Stimulated activated CD4-positive, alpha-beta T cell treated with anti-CD3 and anti-CD28 coated beads, Interleukin-1b, Interleukin-23, amount 100 ng/mL, for 1 hour (primary cell): ENCODE measurements around the gene MAGEA2B.
"Not testable (repeated sequence)": the region's sequence is repeated elsewhere in the genome, so short reads cannot be mapped to it uniquely, and the experiment has no call there.

Experiments used
- DNase-seq, 2 donors: peaks; one replicate each; pipeline ENCODE4 v3.0.0-alpha.2; 2020; ENCODE audit warnings: low read depth in 2 of 2

Gene MAGEA2B

DNA sequence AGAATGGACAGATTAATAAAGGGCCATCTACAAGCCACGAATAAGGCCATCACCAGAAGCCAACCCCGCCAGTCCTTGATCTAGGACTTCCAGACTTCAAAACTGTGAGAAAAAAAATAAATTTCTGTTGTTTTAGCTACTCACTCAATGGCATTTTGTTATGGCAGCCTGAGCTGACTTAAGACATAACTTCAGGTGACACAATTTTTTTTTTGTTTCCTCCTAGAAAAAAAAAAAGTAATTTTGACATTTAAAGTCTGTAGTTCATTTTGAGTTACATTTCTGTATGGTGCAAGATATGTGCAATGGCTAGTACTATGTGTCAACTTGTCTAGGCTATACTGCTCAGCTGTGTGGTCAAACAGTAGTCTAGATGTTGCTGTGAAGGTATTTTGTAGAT is 44.5 kb downstream of the MAGEA2B start, which contains the start of gene CSAG3:
Gene CSAG3 (plus strand): TSS at position 301 of the 400 bp plus-strand sequence.
- not testable (repeated sequence) for DNase-seq

DNA sequence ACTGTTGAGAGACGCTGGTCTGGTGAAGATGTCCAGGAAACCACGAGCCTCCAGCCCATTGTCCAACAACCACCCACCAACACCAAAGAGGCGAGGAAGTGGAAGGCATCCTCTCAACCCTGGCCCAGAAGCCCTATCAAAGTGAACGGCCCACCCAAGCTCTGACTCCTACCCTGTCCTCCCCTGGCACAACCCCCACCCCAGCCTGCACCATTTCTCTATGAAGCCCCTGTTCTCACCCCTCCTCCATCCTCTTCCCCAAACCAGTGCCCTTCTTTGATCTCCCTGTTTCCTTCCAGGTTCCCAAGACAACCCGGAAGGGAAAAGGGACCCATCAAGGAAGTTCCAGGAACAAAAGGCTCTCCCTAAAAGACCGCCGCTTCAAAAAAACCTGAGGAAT is 45.1 kb downstream of the MAGEA2B start:
- DNase-seq, result not testable (repeated sequence)

GRCh38 chrX:152761582-152761981 is 47.2 kb downstream of the MAGEA2B start:
- DNase-seq, result not testable (repeated sequence)

DNA sequence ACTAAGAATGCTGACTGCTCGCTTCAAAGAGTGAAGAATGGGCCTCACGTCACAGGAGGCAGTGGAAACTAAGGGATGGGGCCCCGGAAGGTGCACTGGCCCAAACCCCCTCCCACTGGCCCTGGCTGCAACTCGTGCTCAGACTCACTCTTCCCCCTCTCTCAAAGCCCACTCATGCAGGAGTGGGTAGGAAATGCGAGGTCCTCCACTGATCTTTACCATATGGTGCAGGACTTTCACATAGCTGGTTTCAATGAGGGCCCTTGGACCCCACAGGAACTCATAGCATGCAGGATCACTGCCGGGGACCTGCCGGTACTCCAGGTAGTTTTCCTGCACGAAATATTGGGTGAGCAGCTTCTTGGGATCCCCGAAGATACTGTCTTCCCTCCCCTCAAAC is 52.1 kb downstream of the MAGEA2B start:
- not testable (repeated sequence) for DNase-seq
